DOHH2 (cell line): ENCODE measurements around the gene L3MBTL1.

Experiments used
- H3F3A ChIP-seq: fragments of 200-600 bp; sonication (generic), shearing (Covaris generic); 2 replicates; pipeline ENCODE4 v1.6.0; 2016; ENCODE audit warnings: antibody characterized with exemption, mild to moderate bottlenecking; ENCODE audit not compliant: control insufficient read depth, insufficient read depth
- H3K27ac ChIP-seq: fragments of 200-600 bp; sonication (generic); 2 replicates; pipeline ENCODE4 v1.5.1; 2014; ENCODE audit warnings: low read depth, mild to moderate bottlenecking, low read length, moderate library complexity
- H3K27me3 ChIP-seq: fragments of 200-600 bp; sonication (generic); 2 replicates; pipeline ENCODE4 v1.6.1; 2014; ENCODE audit warnings: mild to moderate bottlenecking, low read length, mixed read lengths; ENCODE audit not compliant: control insufficient read depth
- H3K36me3 ChIP-seq: fragments of 200-600 bp; sonication (generic); 2 replicates; pipeline ENCODE4 v1.6.1; 2014; ENCODE audit warnings: mild to moderate bottlenecking, low read length, moderate library complexity, mixed read lengths; ENCODE audit not compliant: control insufficient read depth
- H3K4me1 ChIP-seq: fragments of 200-600 bp; sonication (generic); 2 replicates; pipeline ENCODE4 v1.6.1; 2014; ENCODE audit warnings: mild to moderate bottlenecking, low read length, mixed read lengths; ENCODE audit not compliant: control insufficient read depth
- H3K4me2 ChIP-seq: fragments of 200-600 bp; sonication (generic); 2 replicates; pipeline ENCODE4 v1.6.0; 2014; ENCODE audit warnings: mild to moderate bottlenecking, low read length, moderate library complexity
- H3K4me3 ChIP-seq: fragments of 200-600 bp; sonication (generic); 2 replicates; pipeline ENCODE4 v1.5.1; 2014; ENCODE audit warnings: mild to moderate bottlenecking, low read length, mixed read lengths
- H3K79me2 ChIP-seq: fragments of 200-600 bp; sonication (generic); 2 replicates; pipeline ENCODE4 v1.6.1; 2014; ENCODE audit warnings: mild to moderate bottlenecking, low read length, mixed read lengths; ENCODE audit not compliant: control insufficient read depth
- H3K9me2 ChIP-seq: fragments of 200-600 bp; sonication (generic); replicated peaks from 2 replicates; pipeline ENCODE4 v1.6.1; 2014; ENCODE audit warnings: mild to moderate bottlenecking, low read length, mixed read lengths; ENCODE audit not compliant: control insufficient read depth
- H3K9me3 ChIP-seq: fragments of 200-600 bp; sonication (generic); 2 replicates; pipeline ENCODE4 v1.6.1; 2014; ENCODE audit warnings: antibody characterized with exemption, low read length, mixed read lengths; ENCODE audit not compliant: control insufficient read depth, insufficient read depth
- H4K20me1 ChIP-seq: fragments of 200-600 bp; sonication (generic); 2 replicates; pipeline ENCODE4 v1.6.0; 2014; ENCODE audit warnings: low read depth, mild to moderate bottlenecking, antibody characterized with exemption, low read length, moderate library complexity; ENCODE audit not compliant: control insufficient read depth, insufficient read depth
- EZH2phosphoT487 ChIP-seq: fragments of 200-600 bp; sonication (generic); IDR thresholded peaks from 2 replicates; pipeline ENCODE4 v1.6.1; 2017; ENCODE audit warnings: borderline replicate concordance, mild to moderate bottlenecking, antibody characterized with exemption, low read length, moderate library complexity, mixed read lengths
- TF ChIP-seq, protein P1 (sequence below): fragments of 200-600 bp; sonication (generic); IDR thresholded peaks from one replicate; pipeline ENCODE4 v1.5.1; 2014; ENCODE audit warnings: antibody characterized with exemption, mild to moderate bottlenecking, low read depth, low read length; ENCODE audit not compliant: poor library complexity, severe bottlenecking

L3MBTL1 gene

DNA sequence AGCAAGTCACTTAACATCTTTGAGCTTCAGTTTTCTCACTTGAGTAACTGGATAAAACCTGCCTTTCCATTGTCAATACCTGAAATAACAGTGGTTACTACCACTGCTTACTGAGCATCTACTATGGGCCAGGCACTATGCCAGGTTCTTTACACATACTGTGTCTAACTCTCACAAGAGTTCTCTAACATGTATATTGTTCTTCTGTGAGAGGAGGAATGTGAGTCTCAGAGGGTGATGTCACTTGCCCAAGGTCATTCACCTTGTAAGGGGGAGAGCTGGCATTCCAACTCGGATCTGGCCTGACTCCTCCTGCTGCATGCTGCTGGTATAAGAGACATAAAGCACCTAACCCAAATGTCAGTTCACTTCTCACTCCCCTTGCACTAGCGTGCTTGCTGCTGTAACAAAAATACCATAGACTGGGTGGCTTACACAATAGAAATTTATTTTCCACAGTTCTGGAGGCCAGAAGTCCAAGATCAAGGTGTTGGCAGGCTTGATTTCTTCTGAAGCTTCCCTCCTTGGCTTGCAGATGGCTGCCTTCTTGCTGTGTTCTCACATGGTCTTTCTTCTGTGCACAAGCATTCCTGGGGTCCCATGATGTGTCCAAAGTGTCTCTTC lies 29.4 kb downstream of the L3MBTL1 start:
- Histone ChIP-seq H3K4me2 (no peak overlapping the region), H4K20me1 (no peaks in the 10 kb centered on the region), H3K9me2 (no peaks in the 10 kb centered on the region), H3K27ac (no peak overlapping the region), H3K27me3 (no peaks in the 10 kb centered on the region), H3K4me1 (no peaks in the 10 kb centered on the region), H3K9me3 (no peaks in the 10 kb centered on the region), H3K36me3 (no peaks in the 10 kb centered on the region), H3F3A (no peaks in the 10 kb centered on the region), H3K79me2 (no peaks in the 10 kb centered on the region), H3K4me3 (no peak overlapping the region)
- TF ChIP-seq, protein P1, sequence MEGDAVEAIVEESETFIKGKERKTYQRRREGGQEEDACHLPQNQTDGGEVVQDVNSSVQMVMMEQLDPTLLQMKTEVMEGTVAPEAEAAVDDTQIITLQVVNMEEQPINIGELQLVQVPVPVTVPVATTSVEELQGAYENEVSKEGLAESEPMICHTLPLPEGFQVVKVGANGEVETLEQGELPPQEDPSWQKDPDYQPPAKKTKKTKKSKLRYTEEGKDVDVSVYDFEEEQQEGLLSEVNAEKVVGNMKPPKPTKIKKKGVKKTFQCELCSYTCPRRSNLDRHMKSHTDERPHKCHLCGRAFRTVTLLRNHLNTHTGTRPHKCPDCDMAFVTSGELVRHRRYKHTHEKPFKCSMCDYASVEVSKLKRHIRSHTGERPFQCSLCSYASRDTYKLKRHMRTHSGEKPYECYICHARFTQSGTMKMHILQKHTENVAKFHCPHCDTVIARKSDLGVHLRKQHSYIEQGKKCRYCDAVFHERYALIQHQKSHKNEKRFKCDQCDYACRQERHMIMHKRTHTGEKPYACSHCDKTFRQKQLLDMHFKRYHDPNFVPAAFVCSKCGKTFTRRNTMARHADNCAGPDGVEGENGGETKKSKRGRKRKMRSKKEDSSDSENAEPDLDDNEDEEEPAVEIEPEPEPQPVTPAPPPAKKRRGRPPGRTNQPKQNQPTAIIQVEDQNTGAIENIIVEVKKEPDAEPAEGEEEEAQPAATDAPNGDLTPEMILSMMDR, result no peak
- no peak for TF ChIP-seq EZH2phosphoT487

DNA sequence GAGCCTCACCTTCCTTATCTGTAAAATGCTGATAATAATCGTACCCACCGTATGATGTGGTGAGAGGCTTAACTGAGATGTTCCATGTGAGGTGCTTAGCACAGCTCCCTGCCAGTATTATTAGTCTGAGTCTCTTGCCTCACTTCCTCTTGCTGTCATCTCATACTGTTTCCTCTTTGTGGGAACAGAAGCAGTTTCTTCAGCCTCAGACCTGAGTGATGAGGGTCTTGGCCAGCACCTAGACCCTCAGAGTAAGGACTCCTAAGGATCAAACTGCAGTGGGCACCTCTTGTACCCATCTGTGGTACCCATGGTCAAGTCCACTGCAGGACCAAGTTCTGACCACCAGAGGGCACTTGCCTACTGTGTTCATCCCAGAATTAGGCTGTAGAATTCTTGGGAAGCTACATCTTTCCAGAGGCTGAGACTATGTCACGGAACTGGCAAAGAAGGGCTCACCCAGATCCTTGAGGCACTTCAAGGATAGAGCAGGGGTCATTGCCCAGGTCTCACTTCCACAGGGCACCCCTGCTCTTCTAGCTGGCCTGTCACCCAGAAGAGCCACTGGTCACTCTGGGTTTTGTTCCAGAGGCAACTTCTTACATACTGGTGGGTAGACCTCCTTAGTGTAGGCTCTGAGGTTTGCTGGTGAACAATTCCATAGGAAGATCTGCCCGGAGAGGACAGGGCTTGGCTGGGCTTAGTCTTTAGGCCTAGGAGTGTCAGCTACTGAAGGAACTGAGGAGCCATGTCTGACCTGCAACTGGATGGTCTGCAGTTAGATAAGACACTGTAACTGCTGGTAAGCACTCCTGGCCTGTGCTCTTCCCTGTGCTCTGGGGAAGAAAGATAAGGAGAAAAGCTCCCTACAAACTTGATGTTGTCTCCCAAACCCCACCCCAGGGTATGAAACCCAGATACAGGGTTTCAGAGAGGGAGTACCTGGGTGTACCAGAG lies 30.7 kb downstream of the L3MBTL1 start:
- Histone ChIP-seq H4K20me1 (no peaks in the 10 kb centered on the region), H3K4me3 (no peak overlapping the region), H3K4me2 (no peak overlapping the region), H3F3A (no peaks in the 10 kb centered on the region), H3K4me1 (no peaks in the 10 kb centered on the region), H3K79me2 (no peaks in the 10 kb centered on the region), H3K27me3 (no peaks in the 10 kb centered on the region), H3K36me3 (no peaks in the 10 kb centered on the region), H3K27ac (no peak overlapping the region), H3K9me2 (no peaks in the 10 kb centered on the region), H3K9me3 (no peaks in the 10 kb centered on the region)
- TF ChIP-seq EZH2phosphoT487, result no peak
- TF ChIP-seq, protein P1, result peak; percentile 96

DNA sequence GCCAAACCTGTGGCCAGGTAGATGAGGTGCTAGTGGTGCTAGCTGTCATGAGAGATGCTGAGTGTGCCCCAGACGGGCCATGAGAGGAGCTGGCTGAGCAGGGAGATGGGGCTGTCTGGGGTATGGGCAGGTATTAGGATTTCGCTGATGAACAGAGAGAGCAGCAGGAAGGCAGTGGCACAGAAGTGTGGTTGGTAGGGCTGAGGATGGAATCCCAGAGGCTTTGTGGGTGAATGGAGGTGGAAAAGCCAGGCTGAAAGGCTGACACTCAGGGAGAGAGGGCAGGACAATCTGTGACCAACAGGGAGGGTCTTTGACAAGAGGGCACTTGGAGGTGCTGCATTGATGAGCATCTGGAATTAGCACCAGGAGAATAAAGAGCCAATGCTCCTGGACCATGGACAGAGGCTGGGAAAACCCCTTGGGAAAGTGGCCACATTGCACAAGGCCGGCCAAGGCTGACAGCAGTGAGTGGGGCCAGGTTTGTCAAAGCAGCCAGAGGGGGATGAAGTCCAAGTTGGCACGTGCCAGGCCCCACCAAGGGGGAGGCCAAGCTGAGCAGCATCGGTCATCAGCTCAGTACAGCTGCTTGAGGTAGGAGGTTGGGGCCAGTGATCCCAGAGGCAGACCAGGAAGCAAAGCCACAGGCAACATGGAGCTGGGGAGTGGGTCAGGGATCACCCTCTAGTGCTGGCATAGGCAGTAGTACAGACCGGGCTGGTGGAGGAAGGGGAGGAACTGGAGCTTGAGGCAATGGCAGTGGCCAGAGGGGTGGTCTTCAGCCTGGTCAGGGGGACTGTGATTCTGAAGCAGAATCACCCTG lies 31.6 kb downstream of the L3MBTL1 start:
- no peaks in the 10 kb centered on the region for H3K79me2 ChIP-seq
- H3K4me2 ChIP-seq, result no peak overlapping the region
- TF ChIP-seq, protein P1, result no peak
- no peak for TF ChIP-seq EZH2phosphoT487
- no peaks in the 10 kb centered on the region for H3K27me3 ChIP-seq
- no peaks in the 10 kb centered on the region for H3K9me2 ChIP-seq
- no peaks in the 10 kb centered on the region for H3K4me1 ChIP-seq
- H3F3A ChIP-seq, result no peaks in the 10 kb centered on the region
- H3K9me3 ChIP-seq, result no peaks in the 10 kb centered on the region
- no peaks in the 10 kb centered on the region for H4K20me1 ChIP-seq
- H3K36me3 ChIP-seq, result no peaks in the 10 kb centered on the region
- H3K27ac ChIP-seq, result no peak overlapping the region
- no peak overlapping the region for H3K4me3 ChIP-seq
